Renal cortex interstitium (tissue), 11 donors: ENCODE data around the gene TNFAIP2. TPM values are rescaled to one million over a fixed set of nuclear protein-coding genes. Genes with fewer than 3 reads are reported as not detected.
"Not testable (repeated sequence)": the region's sequence is repeated elsewhere in the genome, so short reads cannot be mapped to it uniquely, and the experiment has no call there.

Experiments
- DNase-seq, 11 donors: peaks; one replicate each; pipeline ENCODE4 v3.0.0-alpha.2; 2013; ENCODE audit warnings: low read depth in 9 of 11, low spot score in 4 of 11; ENCODE audit errors: extremely low read depth in 1 of 11
- polyA plus RNA-seq, 3 donors: library from polyadenylated mRNA; unstranded; fragments of 120-200 nt; gene quantifications; one replicate each; pipeline ENCODE4 v1.2.1, GENCODE V29; 2013; ENCODE audit not compliant: insufficient read length in 3 of 3

TNFAIP2 gene
- polyA plus RNA-seq, 3 donors: 22.8 to 38.0 (median 31.7) TPM

DNA sequence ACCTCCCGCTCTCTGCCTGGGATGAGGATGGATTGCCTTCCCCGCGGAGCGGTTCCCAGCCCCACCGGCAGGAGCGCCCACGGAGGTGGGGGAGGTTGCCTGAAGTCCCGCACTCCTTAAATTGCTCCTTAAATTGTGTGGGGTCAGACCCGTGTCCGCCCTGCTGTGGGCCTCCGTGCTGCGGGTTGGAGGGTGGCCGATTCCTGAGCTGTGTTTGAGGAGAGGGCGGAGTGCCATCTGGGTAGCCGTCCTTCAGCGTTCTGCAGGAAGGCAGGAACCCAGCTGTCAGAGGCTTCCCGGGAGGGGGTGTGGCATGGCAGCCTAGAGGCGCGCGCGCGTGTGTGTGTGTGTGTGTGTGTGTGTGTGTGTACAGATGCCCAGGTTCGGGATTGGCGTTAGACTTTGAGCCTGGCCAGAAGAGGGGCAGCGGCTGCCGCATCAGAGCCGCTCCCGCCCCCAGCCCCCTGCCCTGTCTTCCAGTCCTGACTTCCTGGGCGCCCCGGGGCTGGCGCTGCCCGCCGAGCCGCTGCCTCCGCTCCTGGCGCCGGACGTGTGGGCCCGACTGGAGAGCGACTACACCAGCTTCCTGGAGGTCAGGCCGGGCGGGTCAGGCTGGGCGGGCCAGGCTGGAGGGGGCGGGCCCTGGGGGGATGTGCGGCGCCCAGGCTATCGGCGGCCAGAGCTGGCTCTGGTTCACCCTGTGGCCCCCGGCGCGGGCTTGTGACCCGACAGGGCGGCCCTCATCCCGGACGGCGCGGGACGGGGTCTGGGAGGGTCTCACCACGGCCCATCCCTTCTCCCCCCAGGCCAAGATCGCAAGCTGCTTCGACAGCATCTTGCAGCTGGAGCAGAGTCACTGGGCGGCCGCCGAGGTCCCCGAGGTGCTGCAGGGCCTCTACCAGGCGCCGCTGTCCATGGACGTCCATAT, 19.5 kb upstream of the TNFAIP2 start:
- no peak for DNase-seq

DNA sequence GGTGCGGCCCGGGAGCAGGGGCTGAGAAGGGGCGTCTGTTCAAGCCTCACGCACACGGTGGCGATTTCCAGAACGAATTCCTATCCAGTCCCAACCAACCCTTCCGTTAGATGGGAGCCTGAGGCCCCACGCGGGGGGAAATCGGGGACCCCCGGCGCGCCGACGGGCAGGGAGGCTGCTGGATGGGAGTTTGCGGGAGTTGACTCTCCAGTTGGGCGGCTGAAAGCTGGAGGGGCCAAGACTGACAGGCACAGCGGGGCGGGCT, 18.9 kb upstream of the TNFAIP2 start:
- DNase-seq: no peak

DNA sequence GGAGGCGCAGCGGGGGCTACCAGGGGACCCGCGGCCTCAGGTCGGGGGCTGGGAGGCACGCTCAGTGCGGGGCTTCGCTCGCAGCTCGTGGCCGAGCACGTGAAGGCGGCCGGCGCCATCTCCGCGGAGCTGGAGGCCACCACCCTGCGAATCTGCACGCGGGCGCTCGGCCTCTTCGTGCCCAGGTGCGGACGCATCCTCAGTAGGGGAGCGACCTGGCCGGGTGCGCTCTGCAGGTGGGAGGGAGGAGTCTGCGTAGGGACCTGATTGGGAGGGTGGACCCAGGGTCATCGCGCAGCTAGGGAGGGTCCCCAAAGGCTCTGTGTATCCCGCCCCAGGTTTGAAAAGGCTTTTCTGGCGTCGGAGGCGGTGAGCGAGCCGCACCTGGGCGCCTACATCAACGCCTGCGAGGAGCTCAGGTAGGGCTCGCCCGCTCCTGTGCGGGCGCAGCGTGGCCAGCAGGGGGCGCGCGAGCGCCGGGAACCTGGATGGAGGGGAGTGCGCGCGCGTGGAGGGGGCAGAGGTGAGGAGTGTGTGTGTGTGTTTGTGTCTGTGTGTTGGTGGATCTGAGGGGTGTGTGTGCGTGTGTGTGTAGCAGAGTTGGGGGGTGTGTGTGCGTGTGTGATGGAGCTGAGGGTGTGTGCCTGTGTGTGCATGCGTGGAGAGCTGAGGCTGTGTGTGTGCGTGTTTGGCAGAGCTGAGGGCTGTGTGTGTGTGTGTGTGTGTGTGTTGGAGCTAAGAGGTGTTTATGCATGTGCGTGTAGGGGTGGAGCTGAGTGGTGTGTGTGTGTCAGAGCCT, 18.4 kb upstream of the TNFAIP2 start:
- no peak for DNase-seq

DNA sequence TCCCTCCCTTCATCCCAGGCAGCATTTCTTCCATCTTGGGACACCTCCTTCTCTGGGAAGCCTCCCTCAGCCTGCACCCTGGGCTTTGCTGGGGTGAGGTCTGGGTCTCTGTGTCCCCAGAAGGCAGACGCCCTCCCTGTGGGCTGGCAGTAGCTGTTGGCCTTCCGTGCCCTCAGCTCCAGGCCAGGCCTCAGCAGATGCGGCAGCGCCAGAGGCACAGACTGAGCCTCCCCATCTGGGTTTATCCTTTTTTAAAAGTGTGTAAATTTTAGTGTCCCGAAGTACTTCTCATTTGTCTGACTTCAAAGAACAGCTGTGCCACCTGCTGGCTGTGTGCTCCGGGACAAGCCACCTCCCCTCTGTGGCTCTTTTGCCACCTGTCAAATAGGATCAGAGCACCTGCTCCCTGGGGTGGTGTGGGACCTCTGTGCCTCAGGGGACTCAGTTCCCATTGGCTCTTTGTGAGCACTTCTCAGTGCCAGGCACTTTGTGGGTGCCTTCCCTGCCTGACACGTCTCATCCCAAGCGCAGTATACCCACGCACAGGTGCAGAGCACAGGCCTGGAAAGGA, 17.6 kb upstream of the TNFAIP2 start:
- no peak for DNase-seq

DNA sequence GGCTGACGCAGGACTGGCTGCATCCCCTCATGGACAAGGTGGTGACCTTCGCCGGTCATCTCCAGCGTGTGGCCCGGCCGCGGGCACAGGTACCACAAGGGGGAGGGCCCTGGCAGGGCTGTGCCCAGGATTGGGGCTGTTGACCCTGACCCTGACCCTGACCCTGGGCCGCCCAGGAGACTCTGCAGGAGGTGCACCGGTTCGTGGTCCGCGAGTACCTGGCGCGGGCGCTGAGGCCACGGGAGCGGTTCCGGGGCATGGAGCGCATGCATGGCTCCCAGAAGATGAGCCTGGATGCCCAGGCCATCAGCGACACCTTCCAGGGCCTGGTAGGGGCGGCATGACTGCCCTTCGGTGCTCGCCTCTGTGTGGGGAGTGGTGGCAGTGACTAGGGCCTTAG, 15.8 kb upstream of the TNFAIP2 start:
- no peak for DNase-seq

DNA sequence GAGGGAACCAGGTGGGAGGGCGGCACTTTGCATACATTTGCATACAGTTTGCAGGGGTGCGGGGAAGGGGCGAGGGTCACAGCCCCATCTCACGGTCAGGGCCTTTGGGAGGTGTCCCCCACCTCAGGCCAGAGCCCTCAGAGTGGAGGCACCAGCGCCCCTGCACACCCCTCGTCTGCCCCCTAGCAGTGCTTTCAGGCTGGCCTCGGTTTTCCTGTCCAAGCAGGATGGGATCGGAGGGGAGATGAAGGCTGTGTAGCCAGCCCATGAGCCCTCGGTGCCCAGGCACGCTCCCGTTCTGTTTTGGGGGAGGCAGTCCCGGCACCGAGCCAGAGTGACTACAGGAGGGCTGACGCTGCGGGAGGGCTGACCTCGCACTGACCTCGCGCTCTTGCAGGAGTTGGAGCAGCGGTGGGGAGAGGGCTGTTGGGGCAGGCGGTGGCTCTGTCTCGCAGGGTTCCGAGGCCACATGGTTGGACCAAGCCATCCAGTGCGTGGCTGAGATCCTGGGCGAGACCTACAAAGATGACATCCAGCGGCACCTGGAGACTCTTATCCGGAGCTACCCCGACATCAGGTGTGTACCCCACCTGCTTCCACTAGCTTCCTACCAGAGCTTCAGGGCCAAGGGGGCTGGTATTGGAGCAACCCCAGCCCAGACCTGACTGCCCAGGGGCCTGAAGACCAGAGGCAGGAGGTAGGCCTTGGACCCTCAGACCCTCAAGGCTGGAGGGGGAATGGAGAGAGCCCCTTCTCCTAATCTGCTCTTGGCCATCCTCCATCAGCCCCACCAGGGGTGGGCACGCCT, 15.1 kb upstream of the TNFAIP2 start:
- DNase-seq: no peak

DNA sequence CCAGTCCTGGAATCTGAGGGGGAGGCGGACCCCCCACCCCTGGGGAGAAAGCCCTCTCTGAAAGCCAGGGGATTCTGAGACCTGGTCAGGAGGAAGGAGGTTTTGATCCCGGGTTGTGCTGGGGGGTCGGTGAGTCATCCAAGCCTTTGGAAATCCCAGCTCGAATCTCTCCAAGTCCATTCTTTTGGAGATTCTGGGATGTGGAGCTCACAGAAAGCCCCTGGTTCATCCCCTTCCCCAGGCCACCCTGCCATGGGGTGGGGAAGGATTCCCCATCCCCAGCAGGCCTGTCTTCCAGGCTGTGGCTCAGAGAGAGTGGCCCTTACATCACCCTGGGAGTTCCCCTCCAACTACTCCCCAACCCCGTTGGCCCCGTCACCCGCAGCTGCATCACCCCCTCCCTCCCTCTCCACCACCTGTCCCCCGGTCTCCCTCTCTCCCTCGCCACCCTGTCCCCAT, 14.5 kb upstream of the TNFAIP2 start:
- DNase-seq: no peak

DNA sequence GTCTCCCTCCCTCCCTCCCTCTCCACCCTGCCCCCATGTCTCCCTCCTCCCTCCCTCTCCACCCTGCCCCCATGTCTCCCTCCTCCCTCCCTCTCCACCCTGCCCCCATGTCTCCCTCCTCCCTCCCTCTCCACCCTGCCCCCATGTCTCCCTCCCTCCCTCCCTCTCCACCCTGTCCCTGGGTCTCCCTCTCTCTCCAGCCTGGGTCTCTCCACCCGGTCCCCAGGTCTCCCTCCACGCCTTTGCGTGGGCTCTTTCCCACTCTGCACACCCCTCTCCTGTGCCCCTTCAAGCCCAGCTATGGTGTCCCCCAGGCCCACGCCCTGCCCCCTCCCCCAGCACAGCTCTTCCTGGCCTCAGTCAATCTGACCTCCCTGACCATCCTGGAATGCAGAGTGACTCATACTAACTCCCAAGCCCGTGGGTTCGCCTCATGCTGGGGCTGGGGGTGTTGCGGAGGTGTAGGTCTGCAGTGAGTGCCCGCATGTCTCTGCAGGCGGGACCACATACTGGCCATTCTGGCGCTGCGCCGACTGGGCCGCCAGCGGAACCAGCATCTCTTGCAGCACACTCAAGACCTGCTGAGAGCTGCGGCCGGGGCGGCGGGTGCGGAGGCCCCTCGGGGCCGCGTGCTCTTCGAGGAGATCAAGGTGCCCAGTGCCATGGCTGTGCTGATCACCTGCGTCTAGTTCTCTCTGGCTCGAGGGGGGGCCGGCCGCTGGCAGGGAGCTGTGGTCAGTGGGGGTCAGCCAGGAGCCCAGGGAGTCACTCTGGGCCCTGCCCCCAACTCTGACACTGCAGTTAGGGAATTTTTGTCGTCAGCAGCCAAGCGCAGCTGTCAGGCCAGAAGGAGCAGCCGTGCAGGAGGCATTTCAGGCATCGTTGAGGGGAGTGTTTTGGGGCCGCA, 13.5 kb upstream of the TNFAIP2 start:
- DNase-seq: no peak

DNA sequence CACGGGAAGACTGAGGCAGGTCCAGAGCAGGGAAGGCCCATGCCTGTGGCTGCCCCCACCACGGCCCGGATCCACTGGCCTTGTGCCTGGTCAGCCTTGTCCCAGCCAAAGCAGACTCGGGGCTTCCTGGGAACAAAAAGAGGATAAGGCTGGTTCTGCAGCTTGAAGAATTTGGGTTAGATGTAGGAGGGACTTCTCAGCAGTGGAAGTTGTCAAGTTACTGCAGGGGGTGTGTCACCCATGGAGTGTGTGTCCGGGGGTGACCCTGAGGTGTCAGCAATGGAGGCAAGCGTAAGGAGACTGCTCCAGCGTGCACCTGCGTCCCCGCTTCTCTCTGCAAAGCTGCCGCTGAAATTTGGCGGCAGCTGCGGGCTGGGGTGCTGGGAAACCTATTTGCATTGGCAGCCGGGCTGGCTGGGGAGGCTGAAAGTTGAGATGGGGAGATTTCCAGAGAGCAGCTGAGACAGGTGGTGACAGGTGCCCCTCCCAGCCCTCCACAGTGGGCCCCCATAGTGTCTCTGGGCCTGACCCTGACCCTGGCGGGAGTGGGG, 12.5 kb upstream of the TNFAIP2 start:
- DNase-seq: no peak

DNA sequence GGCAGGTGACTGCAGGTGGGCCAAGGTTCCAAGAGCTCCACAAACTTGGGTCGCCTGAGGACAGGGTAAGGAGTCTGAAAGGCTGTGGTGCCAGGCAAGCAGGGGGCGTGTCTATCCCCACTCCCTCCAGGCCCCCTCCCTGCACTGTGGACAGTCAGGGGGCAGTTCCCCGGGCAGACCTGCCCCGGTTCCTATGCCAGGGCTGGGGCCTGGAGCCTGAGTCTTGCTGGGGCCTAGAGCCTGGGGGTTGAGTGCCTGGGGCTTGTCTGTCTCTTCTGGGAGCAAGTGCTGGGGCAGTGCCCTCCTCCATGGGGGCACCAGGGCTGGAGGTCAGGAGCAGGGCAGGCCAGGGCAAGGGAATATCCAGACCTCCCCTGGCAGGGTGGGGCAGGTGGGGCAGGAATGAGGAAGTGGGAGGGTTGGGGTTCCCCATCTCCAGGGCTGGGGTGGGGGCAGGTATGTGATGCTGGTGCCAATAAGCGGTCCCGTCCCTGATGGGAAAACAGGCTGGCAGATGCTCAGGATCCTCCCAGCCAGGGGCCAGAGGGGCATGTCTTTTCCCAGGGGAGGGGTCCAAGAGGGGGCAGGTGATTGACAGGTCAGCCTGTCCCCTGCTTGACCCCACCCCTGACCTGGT, 11.9 kb upstream of the TNFAIP2 start:
- no peak for DNase-seq

DNA sequence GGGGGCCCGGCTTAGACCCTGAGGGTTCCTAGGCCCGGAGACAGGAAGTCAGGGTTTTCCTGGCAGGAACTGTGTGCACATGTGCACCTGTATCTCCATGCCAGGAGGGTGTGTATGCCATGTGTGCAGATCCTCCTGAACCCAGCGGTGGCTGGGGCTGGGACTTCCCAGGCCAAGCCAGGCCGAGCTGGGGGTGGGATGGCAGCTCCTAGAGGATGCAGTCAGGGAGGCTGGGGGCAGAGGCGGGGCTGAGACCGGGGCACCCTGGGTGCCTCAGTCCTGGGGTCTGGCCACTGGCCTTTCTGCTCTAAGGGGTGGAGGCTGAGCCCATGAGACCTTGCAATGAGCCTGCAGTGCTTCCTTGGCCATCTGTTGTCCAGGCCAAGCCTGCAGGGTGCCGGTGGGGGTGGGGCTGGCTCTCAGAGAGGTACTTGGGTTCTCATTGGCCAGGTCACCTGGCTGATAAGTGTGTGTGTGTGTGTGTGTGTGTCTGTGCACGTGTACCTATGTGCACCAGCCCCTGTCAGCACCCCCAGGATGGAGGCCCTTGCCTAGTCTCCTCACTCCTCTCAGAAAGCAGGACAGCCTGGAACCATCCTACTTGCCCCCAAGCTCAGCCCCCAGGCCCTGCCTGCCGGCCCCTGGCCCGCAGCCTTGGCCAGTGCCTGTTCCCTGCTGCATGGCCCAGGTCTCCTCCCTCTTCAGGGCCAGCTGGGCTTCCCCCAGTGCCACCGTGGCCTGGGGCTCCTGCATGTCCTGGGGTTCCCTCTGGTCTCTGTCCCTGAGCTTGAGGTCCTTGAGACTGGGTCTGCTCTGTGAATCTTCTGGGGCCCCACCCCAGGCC, 10.6 kb upstream of the TNFAIP2 start:
- DNase-seq: no peak

DNA sequence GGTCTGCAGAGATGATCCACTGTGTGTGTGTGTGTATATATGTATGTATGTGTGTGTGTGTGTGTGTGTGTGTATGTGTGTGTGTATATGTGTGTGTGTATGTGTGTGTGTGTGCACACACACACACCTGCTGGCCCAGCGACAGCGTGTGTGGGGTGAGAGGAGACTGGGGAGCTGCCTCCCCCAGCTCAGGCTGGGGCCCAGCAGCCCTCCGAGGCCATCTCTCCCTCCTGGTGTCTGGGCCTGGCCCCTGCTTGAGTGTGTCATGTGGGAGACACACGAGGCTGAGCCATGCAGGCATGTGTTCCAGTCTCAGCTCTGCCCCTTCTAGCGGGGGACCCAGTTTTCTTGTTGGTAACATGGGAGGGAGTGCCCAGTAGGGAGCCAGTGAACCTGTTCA, 10.0 kb upstream of the TNFAIP2 start:
- no peak for DNase-seq

DNA sequence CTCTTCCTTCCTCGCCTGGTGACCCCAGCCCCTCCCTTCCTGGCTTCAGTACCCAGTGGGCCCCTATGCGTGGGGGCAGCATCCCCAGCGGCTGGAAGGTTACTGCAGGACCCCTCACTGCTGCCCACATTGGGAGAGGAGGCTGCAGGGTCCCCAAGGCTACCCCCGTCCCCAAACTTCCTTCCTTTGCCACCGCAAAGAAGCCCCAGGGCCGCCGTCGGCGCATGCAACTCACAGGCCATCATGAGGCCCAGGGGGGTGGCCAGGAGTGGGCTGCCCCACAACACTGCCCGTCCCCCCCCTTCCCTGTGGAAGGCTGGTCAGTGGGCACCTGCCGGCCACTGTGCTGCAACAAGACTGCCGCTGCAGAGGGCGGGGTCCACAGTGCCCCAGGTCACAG, 9.5 kb upstream of the TNFAIP2 start:
- DNase-seq: no peak

DNA sequence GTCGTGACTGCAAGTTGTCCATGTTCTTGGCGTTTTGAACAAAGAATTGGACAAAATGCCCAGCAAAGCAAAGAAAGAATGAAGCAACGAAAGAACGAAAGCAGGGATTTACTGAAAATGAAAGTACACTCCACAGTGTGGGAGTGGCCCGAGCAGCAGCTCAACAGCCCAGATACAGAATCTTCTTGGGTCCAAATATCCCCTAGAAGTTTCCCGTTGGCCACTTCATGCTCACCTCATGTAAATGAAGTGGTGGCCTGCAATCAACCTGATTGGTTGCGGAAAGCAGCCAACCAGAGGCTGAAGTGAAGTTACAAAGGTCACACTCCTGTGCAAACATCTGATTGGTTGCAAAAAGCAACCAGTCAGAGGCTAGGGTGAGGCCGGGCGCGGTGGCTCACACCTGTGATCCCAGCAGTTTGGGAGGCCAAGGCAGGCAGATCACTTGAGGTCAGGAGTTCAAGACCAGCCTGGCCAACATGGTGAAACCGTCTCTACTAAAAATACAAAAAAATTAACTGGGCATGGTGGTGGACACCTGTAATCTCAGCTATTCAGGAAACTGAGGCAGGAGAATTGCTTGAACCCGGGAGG, 8.1 kb upstream of the TNFAIP2 start:
- not testable (repeated sequence) for DNase-seq

DNA sequence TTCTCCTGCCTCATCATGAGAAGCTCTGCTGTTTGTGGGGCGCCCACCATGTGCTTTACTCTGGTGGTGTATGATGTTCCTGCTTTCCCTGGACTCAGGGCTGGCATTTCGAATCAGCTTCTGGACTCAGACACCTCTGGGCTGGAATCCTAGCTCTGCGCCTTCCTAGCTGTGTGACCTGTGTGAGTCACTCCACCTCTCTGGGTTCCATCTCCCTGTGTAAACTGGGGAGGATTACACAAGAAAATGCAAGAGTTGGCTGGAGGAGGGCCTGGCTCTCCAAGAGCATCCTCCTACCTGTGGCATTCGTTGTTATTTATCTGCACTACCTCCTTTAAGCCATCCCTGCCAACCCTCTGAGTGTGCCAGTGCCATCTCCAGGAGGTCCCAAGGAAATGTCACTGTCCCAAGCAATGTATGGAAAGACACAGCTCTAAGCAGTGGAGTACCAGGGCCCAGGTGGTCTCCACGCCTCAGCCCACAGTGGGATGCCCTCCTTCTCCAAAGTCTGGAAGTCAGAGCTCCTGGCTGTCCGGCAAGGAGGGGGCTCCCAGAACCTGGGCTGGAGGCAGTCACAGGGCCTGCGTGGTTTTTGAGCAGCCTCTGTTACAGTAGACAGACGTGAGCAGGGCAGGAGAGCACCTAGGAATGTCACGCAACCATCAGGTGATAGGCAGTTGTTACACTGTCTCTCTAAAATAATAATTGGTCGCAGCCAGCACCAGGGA, 7.3 kb upstream of the TNFAIP2 start:
- DNase-seq: no peak

DNA sequence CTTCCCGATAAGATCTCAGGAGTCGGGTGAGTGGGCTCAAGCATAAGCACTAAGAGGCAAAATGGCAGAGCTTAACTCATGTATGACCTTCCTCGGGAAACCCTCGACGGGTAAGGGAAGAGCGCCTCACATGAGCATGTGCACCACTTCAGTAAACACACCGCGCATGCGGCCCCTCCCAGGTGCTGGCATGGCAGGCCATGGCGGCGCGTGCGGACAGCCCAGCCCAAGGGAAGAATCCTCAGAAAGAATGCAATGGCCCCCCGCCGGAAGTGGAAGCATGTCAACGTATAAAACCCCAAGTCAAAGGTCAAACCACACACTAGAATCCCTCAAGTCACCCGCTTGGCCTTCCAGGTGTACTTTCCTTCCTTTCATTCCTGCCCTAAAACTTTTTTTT, 6.6 kb upstream of the TNFAIP2 start:
- no peak for DNase-seq
